HG03342 (cell line): ENCODE measurements around the gene MSLN.
"Not testable (repeated sequence)": the region's sequence is repeated elsewhere in the genome, so short reads cannot be mapped to it uniquely, and the experiment has no call there.

Source experiments
- ATAC-seq: cut with Tn5 transposase; IDR thresholded peaks from one replicate; pipeline ENCODE4 v1.9.1; 2021; ENCODE audit warnings: mild to moderate bottlenecking, moderate library complexity; ENCODE audit not compliant: unreplicated experiment

The MSLN gene

DNA sequence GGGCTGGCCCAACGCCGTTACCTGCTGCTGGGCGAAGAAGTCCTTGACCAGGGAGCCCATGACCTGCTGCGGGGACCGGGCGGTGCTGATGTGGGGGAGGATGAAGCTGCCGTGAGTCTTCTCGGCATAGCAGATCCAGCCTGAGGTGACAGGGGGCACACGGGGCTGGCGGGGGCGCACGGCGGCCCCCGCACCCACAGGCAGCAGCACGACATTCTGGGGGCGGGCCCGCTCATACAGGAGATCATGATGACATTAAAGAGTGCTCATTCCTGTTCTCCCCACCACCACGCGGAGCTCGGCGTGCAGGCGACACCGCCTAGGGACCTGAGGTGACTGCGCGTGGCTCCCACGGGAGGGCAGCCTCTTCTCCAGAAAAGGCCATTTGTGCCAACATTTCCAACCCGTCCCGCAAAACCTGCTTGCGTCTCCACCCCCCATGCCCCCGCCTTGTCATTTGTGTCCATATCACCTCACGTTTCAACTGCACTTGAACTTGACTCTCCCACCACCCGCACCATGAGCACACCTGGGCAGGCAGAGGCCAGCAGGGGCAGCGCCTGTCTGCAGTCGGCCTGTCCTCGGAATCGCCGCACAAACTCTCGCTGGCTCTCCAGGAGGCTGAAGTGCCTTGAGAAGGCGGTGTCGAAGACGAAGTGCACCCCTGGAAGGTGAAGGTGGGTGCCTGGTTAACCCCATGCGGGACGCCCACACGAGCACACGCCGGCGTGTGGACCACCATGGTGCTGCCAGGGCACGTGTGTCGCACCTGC, 26.1 kb upstream of the MSLN start:
- ATAC-seq, result no peak

DNA sequence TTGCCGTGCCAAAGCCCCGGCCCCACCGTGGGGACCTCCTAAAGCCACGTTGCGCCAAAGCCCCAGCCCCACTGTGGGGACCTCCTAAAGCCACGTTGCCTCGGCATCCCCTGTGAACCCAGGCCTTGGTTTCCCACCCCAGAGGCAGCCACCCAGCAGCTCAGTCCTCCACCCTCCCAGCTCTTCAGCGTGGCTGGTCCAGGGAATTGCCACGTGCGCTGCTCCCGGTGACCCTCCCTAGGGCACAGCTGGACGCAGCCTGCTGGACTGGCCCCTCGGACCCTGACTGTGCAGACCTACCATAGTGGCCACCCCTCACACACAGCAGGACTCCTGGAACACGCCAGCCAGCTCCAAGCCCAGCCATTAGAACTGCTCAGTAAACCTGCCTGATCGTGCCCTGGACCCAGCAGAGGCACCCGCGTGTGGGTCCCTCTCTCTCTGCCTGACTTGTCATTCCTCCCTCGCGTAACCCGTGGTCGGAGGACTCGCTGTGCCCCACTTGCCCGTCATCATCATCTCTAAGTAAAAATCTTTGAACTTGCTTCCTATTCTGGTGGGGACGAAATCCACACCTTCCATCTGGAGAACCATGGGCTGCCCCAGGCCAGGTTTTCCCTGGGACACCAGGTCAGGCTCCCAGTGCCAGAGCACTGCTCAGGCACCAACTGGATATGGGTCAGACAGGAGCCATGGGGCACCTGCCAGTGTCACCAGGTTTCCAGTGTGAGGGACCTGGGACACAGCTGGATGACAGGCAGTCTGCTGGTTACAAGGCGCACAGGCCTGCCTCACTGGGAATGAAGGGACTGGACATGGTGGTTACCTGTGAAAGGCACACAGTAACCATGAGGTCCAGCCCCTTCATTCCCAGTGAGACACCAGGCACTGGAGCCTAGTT, 25.3 kb upstream of the MSLN start:
- no peak for ATAC-seq

DNA sequence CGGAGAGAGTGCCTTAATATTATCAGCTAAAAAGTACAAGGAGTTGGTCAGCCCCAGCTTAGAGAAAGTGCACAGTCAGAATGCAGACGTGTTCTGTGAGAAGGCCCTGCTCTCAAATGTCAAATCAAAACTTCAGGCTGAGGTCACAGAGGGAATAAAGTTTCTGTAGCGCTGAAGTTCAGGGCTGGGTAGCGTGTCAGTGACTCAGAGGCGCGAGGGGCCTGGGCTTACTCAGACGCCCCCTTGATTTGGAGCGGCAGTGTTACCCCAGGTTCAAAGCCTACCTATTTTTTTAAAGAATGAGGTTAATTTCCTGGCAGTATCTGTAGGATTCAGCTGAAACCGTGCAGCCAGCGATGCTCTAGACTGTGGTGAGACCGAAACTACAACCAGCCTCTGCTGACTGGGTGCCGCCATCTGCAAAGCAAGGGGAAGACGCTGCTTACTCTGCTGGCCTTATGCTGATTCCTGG, 24.5 kb upstream of the MSLN start:
- no peak for ATAC-seq

DNA sequence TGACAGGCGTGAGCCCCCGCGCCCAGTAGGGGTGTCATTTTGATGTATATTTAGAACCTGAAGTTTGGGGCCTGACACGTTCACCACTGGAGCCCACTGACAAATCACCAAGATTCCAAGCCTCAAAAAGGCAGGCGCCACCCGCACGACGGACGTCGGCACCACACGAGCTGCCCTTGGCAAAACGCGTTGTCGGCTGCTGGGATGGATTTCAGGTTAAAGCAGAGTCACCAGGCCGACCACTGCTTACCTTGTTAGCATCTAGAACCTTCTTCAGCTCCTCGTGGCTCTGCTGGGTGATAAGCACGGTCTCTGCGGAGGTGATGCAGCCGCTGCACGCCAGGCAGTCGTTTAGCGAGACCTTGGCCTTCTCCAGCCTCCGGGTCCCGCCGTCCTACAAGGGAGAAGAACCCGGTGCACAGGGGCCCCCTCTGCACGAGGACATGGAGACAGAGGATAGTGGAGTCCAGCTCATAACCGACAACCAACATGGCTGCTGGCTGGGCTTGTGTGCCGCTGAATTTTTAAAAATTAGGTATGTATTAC, 23.5 kb upstream of the MSLN start:
- ATAC-seq, result no peak

DNA sequence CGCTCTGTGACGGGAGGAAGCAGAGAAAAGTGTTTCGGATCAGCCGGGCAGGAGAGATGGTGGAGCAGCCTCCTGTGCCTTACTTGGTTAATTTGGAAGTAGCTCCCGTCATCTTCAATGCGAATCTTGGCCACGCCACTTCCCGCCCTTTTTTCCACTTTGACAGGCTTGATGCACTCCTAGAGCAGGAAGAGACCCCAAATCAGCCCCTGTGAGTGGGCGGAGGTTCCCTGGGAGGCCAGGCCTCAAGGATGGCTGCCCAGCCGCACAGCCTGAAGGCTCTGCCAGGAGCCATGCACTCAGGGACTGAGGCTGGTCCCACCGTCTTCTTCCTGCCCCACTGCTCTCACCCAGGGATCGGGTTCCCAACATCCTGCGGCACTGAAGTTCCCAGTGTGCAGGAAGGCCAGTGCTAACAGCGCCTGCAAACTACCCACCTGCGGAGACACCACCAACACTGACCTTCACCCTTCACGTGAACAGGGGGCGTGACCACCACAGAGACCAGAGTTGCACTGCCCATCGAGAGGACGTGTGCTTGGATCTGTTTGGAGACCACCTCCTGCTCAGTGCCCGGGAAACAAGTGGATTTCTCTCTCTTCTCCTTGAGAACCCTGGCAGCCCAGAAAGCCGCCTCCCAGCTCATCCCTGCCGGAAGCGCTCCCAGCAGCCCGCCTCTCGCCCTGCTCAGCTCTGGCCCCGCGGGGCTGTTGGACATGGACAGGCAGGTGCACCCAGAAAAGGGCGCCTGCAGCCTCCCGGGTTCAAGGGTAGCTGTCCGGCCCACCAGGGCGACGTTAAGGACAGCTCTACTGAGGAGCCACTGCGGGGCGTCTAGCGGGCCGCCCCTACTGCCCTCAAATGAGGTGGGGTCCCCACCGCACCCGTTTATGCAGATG, 20.7 kb upstream of the MSLN start:
- ATAC-seq, result no peak

DNA sequence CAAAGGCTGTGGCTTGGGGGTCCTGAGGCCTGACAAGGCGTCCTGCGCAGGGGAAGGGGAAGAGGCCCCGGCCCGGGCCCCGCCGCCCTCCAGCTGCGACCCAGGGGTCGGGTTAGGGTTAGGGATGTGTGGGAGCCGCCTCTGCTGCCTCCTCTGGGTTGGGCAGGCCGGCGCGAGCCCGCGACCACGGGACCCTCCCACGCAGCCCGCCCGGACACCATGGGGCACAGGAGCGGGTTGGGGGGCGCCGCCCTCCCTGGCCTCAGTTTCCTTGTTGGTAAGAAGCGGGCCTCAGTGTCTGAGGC, 20.1 kb upstream of the MSLN start:
- no peak for ATAC-seq

DNA sequence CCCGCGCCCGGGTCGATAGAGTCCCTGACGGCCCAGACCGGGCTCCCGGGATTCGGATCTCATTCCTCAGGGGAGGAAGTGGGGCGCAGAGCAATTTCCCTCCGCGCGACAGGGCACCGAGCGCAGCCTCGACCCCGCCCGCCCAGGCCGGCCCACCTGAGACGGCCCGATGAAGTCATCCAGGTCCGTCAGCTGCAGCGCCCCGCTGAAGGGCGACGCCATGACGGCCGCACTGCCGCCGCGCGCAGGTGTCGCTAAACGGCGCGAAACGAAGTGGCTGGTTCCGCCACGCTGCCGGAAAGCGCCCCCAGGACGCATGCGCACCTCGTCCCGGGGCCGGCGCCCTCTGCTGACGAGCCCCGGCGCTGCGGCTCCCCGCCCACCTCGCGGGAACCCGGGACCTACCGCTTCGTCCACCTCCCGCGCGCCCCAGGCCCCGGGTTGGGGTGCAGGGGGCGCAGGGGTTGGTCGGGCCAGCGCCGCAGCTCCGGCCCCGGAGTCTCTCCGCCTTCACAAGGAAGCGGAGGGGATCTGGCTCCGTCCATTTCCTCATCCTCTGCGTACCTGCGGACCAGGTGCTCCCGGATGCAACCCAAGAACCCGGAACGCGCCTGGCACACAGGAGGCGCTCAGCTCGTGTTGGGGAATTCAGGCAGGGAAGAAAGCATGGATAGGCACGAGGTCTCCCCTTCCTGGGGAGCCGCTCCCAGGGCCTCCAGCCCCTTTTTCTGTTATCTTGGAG, 19.6 kb upstream of the MSLN start, which contains the start of gene CIAO3:
Gene CIAO3, minus strand, starts transcription at position 234 of the 742 bp plus-strand sequence. Its CDS starts 12 bp downstream, at position 222.
- peak; percentile 71 for ATAC-seq

DNA sequence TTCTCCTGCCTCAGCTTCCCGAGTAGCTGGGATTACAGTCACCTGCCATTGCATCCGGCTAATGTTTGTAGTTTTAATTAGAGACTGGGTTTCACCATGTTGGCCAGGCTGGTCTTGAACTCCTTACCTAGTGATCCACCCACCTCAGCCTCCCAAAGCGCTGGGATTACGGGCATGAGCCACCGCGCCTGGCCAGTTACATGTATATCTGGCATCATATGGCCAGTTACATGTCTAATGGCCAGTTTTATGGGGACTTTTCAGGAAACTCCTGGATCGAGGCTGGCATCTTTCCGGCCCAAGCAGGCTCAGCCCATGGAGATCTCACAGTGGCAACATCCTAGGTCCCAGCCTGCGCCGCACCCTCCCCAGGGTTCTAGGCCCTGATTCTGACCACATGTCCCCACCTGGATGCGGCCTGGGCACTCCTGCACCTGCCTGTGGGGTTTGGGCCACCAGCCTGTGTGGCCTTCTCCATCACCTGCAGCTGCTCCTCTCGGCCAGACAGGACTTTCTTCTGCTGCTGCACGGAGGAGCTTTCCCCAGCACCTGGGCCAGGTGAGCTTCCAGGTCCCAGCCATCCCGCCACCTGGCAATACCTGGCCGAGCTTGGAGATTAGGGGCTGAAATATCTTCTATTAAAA, 18.4 kb upstream of the MSLN start:
- ATAC-seq, result no peak

DNA sequence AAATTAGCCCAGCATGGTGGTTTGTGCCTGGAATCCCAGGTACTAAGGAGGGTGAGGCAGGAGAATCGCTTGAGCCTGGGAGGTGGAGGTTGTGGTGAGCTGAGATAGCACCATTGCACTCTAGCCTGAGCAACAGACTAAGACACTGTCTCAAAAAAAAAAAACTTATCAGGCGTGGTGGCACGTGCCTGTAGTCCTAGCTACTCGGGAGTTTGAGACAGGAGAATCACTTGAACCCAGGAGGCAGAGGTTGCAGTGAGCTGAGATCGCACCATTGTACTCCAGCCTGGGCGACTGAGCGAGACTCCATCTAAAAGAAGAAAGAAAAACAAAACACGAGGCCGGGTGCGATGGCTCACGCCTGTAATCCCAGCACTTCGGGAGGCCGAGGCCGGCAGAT, 17.6 kb upstream of the MSLN start:
- not testable (repeated sequence) for ATAC-seq

DNA sequence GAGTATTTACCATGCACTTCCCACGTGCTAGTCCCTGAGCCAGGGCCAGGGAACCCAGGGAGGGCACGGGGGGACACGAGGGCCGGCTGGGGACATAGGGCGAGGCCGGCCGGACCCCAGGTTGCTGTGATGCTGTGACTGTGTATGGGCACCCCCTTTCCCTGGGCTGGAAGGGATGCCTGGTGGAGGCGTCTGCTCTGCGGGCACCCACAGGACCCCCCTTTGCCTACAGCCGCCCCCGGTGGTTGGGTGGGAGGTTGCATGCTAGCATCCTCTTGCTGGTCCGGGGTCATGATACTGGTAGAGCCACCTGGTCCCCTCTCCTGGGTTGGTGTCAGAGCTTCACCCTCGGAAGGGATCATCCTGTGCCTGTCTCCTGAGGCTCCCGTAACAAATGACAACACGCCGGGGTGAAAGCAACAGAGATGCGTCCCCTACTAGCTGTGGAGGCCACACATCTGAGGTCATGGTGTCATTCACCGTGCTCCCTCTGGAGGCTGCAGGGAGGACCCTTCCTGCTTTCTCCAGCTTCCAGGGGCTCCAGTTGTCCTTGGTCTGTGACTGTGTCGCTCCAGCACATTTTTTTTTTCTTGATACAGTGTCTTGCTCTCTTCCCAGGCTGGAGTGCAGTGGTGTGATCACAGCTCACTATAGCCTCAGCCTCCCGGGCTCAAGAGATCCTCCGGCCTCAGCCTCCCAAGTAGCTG, 16.6 kb upstream of the MSLN start:
- no peak for ATAC-seq

DNA sequence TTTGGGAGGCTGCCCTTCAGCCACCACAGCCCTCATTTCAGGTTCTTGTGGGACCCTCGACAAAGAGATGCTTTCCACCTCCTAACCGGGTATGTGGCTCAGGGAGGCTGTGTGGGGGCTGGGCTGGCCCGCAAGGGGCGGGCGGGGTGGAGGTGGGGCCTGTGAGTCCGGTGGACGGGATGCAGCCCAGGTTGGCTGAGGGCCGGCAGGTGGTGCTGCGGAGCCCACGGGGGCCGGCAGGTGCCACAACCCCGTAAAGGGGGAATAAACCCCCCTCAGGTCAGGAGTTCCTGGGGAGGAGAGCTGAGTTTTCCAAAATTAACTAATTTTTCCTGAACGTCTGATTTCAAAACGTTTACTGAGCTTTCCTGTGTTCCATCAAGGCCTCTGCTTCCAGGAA, 14.8 kb upstream of the MSLN start:
- no peak for ATAC-seq

DNA sequence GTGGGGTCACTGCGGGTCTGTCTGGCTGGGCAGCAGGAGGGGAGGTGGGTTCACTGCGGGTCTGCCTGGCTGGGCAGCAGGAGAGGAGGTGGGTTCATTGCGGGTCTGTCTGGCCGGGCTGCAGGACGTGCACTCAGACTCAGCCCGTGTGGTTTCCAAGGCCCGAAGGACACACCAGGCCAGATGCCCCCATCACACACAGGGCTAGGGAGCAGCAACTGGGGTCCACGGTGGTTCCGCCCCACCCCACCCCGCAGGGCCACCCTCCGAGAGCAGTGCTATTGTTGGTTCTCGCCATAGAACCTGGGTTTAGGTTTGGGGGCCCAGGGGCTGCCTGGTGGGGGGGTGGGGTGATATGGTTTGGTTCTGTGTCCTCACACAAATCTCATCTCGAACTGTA, 13.9 kb upstream of the MSLN start:
- no peak for ATAC-seq

DNA sequence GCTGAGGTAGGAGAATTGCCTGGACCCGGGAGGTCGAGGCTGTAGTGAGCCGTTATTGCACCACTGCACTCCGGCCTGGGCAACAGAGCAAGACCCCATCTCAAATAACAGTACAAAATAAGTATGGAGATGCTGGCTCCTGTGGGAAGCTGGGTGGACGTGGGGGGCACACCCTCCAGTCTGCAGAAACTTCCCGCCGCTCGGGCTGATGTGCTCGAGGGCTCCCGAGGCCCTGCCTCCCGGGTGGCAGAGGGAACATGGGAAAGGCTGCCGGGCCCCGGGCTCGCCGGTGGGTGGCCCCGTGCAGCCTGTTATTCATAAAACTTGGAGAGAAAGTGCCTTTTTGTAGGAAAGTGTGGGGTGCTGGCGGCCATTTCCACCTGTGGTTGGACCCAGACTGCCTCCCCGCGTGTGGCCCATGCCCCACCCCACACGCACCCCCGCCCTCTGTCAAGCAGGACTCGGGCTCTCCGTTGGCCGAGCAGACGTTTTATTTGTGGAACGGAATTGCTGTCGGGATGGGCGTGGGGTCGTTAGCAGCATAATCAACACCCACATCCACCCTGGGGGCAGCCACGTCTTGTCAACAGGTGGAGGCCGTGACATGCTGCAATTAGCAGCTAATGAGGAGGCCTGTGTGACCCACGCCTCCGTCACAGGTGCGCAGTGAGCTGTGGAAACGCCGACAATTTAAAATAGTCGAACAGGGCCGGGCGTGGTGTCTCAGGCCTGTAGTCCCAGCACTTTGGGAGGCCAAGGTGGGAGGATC, 12.4 kb upstream of the MSLN start:
- no peak for ATAC-seq

DNA sequence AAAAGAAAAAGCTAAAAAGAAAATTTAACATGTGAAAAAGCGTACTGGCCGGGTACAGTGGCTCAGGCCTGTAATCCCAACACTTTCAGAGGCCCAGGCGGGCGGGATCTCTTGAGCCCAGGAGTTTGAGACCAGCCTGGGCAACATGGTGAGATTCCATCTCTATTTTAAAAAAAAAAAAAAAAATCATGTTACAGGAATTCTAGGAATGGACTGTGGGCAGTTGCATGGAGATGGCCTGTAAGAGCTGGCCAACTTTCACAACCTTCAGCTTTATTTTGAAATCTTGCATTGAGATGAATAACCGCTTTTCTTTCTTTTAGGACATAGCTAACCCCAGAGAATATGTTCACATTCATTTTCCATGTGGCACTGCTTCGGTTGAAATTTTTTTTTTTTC, 11.5 kb upstream of the MSLN start:
- no peak for ATAC-seq

DNA sequence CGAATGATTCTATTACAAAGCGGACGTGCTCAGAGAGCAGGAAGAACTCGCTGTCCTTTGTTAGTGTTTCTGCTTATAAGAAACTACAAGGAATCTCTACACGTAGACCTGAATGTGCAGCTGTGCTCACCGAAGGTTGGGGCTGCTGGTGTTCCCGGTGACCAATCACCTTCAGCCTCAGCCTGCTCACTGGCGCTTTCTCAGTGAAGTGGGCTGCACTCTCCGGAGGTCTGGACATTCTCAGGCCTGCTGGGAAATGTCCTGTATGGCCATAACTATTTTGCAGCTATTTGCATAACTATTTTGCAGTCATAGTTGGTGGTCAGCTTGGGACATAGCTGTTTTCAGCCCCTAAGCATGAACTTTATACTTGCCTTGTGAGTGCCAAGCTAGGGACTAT, 10.0 kb upstream of the MSLN start:
- ATAC-seq, result no peak

DNA sequence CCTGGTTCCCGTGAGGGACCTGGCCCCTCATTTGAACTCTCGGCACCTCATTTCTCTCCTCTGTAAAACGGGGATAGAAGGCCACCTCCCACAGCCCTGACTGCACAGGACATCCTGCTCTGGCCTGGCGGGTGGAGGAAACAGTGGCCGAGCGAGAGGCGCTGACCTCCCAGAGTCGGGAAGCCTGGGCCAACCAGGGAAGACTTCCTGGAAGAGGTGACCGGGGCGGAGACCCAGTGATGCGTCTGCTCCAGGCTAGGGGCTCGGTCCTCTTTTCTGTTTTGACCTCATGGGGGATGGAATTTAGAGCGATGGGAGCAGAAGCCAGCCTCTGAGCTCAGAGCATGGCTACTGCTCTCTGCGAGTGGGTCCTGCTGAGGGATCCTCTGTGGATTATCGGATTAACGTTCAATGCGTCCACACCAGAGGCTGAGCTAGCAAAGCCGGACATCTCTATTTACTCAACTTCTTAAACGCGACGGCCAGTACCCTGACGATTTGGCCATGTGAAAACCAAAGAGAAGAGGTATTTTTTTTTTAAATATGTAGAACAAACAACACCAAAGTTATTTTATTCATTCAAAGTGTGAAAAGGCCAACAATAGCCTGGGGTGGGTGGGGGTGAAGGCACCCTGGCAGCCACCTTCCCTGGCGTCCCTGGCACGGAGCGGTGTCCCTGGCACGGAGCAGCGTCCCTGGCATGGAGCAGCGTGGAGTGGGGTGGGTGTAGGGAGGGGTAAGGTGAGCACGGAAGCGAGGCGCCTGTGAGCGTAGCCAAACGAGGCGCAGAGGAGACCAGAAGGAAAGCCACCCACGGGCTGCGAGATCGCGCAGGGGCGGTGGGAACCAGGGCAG, 9.2 kb upstream of the MSLN start:
- ATAC-seq, result no peak

DNA sequence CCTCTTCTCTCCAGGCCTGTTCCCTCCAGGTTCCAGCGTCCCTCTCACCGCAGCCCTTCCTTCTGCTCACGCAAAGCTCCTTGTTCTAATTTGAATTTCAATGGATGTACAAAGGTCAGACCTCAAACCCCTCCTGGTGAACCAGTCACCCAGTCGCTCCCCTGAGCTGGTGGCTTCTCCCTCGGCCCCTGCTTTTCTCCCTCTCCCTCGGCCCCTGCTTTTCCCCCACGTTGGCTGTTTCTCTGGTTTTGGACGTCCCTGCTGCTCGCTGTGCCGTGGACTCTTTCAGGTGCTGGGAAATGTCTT, 8.6 kb upstream of the MSLN start:
- ATAC-seq, result no peak
